NAMALWA (cell line): ENCODE results near the gene PROCA1.

Source experiments
- DNase-seq: peaks from one replicate; pipeline ENCODE4 v3.0.0-alpha.2; 2015; ENCODE audit warnings: low spot score

Gene PROCA1, protein sequence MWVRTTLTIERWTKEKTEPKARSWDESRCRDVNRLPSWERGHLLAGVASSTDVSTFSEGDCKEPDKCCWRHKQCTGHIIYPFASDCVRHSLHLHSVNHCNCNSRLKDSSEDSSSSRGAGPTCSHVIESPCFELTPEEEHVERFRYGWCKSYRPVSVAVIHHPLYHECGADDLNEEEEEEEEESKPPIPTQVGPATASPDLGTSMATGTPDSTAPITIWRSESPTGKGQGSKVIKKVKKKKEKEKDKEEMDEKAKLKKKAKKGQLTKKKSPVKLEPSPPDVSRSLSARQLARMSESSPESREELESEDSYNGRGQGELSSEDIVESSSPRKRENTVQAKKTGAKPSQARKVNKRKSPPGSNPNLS

DNA sequence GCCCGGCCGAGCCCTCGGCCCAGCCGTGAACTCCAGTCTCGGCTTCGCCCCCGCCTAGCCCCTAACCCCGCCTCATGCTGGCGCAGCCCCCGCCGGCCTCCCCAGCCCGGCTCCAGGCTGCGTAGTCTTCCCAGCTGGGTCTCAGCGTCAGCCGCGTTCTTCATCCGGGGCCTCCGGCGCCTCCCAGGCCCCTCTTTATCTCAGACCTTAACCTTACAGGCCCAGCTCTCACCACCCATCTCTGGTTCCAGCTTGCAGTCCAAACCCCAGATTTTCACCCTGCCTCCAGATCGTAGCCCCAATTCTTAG, at the start of gene PROCA1:
Gene PROCA1, minus strand, starts transcription at position 166 of the 309 bp plus-strand sequence. CDS start 228 bp downstream, outside the sequence.
- peak; percentile 77 for DNase-seq

DNA sequence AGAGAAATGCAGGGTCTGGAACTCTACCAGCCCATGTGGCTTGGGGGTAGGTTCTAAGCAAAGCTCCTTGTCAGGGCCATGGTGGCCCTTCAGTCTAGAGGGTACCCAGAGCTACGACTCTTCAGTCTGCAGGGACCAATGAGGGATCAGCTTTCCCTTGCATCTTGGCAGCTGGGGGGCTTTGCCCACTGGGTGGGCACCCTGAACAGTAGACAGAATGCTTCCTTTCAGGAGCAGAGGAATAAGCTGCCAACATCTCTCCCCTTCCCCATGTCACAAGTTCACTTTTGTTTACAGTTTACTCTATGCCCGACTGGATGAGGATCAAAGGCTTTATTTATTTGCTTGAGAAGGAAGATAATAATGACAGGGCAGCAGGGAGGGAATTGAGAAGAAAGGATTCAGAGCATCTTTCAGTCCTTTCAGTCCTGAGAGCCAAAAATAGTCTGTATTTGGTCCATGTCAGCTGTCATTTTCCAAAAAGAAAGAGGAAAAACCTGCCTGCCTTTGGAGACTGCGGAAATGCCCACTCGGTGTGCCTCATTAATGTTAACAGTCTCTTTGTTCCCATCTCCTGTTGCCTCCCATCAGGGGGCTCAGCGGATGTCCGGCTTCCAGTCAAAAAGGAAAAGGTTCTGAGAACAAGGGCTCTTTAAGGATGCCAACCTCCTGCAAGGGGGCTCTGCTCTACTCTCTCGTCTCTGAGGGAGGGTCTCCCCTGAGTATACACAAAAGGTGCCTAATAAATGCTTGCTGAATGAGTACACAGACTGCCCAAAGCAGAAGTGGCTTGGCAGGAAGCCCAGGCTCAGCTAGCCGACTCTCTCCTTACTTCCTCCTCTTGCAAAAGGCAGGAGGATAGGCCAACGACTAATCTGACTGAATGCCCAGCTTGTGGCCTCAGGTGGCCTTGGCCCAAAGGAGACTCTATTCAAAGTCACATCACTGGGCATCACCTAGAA, 49.2 kb upstream of the PROCA1 start:
- DNase-seq, result no peak

DNA sequence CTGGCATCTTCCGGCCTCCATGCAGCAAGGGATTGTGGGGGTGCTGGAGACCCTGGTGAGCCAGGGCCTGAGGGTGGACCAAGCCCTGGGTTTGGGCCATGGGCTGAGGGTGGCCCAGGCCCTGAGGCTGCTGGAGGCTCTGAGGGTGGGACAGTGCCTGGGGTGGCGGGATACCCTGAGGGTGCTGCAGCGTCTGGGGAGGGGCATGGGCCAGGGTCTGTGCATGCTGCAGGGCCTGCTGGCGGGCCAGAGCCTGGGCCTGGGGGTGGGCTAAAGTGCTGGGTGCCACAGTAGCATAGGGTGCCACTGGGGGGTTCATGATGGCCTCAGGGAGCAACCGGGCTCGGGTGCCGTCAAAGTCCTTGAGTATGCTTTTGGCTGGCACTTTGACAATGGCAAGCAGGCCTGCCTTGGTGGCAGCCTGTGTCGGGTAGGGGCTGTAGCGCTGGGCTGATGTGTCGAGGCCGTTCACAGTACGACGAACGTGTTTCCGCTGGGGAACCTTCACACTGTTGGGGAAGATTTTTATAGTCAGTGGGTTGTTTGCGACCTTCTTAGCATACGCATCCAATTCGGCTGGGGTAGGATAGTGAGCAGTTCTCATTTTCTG, 47.7 kb upstream of the PROCA1 start:
- DNase-seq, result no peak

DNA sequence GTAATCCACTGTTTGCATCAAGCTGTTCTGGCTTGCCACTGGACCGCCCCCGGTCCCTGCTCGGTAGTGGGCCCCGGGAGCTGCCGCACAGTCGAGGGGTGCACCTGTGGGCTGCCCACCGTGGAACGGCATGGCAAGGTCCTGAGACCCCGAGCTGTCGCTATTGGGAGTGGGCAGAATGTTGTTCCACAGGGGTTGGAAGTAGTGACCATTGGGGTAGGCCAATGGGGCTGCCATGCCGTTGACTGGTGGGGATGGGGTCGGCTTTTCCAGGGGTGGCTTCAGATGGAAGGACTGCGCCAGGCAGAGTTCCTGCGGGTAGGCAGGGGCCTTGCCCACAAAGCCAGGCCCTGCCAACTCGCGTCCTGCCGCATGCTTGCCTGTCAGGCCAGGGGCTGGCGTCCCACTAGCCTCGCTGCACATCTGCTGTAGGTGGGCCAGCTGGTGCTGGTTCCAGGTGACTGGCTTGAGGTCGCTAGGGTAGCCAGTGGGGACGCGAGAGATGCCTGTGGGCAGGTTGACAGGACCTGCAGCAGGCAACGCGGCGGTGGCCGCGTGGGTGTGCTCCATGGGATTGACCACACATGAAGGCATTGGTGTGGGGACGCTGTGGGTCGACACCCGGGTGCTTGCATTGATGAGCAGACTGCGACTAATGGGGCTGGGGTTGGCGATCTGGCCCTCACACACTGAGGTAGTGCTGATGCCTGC, 46.9 kb upstream of the PROCA1 start:
- no peak for DNase-seq

DNA sequence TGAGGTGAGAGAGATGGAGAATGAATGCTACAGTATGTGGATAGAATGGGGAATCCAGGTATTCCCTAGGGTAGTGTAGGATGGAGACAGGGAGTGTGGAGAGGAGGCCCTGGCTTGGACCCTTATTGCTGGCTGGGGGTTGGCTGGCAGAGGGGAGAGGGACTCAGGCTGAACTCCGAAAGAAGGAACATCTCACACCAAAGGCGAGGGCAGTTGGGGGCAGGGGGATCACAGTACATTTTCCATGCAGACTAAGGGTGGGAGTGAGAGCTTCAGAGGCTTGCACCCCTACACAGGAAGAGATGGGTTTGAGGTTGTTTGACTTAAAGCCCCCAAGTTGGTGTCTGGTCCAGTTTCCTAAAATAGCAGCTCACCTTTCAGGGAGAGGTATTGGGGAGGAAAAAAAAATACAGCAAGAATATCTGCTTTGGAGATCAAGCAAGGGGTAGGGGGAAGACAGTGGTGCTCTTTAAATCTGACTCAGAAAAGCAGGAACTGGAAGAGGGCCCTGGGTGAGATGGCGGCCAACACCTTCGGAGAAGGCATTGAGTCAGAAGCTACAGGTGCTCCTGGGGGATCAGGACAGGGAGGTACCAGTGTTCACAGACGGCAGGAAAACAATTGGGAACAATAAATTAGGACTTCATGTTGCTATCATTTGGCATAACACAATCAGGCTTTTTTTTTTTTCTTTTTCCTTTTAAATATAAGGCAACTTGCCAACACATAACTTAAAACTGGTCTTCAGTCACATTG, 44.5 kb upstream of the PROCA1 start:
- no peak for DNase-seq

DNA sequence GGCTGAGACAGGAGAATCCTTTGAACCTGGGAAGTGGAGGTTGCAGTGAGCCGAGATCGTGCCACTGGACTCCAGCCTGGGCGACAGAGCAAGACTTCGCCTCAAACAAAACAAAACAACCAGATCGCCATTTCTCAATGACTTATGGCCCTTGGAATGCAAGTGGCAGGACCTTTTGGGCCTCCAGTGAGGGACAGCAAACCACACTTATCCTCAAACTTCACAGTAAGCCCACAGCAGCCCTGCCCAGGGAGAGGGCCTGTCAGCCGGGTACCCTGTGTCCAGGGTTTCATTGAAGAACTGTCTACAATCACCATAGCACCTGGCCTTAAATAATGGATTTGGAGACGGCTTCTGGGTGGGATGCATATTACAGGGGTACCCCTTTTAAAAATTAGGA, 43.8 kb upstream of the PROCA1 start:
- no peak for DNase-seq

DNA sequence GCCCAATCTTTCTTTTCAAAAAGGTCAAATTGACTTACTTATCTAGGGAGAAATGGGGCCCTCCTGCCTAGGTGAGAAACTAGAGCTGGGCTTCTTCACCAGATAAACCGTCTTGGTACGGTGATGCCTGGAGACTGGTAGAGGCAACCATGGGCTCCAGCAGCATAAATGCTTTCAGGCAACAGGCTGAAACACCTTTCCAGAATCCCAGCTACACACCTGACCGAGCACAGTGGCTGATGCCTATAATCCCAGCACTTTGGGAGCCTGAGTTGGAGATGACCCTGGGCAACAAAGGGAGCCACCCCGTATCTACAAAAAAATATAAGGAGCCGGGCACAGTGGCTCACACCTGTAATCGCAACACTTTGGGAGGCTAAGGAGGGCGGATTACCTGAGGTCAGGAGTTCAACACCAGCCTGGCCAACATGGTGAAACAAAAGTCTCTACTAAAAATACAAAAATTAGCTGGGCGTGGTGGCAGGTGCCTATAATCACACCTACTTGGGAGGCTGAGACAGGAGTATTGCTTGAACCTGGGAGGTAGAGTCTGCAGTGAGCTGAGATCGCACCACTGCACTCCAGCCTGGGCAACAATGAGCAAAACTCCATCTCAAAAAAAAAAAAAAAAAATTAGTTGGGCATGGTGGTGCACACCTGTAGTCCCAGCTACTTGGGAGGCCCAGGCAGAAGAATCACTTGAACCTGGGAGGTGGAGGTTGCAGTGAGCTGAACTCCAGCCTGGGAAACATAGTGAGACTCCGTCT, 40.1 kb upstream of the PROCA1 start:
- DNase-seq, result no peak

DNA sequence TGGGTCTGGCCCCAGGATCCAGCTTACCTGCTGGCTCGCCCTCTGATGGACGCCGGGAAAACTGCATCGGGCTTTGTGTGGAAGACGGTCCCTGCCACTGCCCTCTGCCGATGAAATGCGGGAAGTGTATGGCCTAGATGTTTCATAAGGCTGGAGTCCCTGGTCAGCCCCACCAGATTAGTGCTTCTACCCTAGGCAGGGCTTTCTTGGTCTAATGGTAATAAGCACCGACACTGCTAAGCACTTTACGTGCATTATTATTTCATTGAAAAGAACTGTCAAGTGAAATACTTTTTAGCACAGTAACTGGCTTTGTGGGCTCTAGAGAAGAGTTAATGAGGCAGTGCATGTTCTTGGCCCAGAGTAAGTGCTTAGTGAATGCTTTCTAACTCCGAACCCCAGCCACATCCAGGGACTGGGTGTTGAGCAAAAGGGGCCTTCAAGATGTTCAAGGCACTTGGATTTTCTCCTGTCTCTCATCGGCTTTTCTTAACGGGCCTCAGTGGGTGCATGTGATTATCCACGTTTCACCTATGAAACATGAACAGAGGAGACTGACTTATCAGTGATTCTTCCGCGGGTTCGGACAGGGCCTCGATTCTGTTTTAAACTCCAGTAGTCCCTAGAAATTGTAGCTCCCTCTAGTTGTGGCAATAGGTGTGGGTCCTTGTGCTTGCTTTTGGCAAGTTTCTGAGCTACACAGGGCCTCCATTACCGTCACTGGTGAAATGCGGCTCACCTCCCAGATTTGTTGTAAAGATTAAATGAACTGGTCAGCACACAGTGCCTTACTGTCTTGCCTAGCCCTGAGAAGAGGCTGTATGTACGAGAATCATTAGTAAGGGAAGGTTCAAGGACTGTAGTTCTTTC, 38.7 kb upstream of the PROCA1 start:
- DNase-seq, result peak; percentile 94

DNA sequence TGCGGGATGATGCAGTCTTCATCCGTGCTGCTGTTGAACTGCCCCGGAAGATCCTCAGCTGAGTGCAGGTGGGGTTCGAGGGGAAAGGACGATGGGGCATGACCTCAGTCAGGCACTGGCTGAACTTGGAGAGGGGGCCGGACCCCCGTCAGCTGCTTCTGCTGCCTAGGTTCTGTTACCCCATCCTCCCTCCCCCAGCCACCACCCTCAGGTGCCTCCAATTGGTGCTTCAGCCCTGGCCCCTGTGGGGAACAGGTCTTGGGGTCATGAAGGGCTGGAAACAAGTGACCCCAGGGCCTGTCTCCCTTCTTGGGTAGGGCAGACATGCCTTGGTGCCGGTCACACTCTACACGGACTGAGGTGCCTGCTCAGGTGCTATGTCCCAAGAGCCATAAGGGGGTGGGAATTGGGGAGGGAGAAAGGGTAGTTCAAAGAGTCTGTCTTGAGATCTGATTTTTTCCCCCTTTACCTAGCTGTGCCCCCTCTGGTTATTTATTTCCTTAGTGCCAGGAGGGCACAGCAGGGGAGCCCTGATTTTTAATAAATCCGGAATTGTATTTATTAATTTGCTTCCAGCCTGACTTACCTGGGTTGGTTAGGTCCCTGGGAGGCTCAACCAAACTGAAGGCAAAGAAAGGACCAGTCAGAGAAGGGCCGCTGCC, 38.0 kb upstream of the PROCA1 start:
- no peak for DNase-seq

DNA sequence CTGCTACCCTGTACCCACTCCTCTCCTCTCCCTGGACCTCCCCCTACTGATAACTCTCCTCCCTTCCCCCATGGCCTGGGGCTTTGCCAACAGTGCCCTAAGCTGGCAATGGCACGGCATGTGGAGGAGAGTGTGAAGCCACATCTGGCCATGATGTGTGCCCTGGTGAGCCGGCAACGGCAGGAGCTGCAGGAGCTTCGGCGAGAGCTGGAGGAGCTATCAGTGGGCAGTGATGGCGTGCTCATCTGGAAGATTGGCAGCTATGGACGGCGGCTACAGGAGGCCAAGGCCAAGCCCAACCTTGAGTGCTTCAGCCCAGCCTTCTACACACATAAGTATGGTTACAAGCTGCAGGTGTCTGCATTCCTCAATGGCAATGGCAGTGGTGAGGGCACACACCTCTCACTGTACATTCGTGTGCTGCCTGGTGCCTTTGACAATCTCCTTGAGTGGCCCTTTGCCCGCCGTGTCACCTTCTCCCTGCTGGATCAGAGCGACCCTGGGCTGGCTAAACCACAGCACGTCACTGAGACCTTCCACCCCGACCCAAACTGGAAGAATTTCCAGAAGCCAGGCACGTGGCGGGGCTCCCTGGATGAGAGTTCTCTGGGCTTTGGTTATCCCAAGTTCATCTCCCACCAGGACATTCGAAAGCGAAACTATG, 37.3 kb upstream of the PROCA1 start:
- no peak for DNase-seq

DNA sequence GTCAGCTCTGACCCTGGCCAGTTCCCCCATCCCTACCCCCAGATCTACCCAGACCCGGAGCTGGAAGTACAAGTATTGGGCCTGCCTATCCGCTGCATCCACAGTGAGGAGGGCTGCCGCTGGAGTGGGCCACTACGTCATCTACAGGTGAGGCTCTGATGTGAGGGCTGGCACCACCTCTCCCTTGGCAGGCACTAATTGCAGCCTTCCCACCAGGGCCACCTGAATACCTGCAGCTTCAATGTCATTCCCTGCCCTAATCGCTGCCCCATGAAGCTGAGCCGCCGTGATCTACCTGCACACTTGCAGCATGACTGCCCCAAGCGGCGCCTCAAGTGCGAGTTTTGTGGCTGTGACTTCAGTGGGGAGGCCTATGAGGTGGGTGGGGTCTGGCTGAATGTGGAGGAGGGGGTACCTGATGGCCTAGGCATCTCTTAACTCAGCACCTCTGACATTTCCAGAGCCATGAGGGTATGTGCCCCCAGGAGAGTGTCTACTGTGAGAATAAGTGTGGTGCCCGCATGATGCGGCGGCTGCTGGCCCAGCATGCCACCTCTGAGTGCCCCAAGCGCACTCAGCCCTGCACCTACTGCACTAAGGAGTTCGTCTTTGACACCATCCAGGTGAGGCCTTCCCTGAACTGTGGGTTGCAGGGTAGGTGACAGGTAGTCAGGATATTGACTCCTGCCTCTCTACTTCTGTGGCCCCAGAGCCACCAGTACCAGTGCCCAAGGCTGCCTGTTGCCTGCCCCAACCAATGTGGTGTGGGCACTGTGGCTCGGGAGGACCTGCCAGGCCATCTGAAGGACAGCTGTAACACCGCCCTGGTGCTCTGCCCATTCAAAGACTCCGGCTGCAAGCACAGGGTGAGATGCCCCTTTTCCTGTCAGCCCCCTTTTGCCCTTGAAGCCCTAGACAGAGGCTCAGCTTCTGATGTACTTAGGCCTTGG, 36.4 kb upstream of the PROCA1 start:
- no peak for DNase-seq

DNA sequence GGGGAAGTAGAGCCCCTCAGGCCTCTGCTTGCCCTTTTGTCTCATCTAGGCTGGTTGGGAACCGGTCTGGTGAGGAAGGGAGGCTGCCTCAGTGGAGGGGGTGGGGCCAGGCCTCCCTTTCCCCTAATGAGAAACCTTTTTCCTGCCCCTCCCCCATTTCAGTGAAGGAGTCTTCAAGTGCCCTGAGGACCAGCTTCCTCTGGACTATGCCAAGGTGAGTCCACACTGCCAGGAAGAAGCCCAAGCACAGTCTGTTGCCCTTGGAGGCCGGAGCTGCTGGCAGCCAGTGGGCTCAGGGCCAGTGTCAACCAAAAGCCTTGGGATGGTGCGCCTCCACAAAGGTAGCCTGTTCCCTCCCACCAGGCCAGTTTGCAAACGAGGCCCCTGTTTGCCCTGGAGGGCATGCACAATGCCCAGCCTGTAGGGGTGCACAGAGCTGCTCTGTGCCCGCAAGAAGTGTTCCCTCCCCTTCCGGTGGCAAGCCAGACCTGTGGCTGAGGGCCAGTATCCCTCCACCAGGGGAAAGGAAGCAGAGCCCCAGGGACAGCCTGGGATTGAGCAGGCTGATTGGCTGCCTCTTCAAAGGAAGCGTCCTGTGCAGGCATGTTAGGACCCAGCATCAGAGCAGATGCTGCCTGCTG, 35.5 kb upstream of the PROCA1 start:
- no peak for DNase-seq

DNA sequence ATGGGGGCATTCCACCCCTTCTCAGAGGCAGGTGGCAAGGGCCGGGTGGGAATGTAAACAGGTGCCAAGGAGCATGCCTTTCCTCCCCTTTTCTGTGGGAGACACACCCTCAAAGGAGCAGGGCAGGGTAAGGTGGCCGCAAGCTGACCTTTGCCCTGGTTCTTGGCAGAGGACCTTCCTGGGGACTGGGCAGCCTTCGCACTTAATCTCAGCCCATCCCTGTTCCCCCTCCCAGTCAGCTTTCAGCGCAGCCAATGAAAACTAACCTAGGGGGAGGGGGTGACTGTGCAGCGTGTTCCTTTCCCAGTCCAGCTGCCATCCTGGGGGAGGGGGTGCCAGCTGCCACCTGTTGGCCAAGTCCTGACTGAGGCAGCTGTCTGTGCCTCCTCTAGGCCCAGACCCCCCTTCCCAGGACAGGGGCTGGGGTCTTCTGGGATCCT, 34.9 kb upstream of the PROCA1 start:
- no peak for DNase-seq

DNA sequence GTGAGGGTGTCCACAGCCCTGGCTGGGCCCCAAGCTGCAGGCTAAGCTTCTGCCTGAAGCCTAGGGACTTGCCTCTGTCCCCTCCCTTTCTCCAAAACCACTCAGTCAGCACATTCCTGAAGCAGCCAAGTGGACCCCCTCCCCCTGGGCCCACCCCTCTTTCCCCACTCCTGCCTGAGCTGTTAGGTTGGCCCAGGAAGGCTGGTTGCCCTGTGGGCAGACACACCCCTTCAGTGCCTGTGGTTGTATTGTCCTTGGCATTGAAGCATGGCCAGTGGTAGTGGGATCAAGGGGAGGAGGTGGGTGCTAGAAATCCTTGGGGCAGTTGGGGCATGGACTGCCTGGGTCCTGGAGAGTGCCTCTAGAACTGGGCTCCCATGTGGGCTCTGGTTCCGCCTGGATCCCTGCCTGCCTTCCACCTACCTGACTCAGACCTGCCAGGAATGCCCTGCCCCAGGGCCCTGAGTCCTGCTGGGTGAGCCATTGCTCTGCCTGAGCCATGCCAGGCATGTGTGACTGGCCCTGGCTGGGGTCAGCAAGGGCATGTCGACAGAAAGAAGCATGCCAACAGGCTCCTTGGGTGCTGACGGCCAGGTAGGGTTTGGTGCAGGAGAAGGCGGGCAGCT, 34.2 kb upstream of the PROCA1 start:
- DNase-seq, result no peak

DNA sequence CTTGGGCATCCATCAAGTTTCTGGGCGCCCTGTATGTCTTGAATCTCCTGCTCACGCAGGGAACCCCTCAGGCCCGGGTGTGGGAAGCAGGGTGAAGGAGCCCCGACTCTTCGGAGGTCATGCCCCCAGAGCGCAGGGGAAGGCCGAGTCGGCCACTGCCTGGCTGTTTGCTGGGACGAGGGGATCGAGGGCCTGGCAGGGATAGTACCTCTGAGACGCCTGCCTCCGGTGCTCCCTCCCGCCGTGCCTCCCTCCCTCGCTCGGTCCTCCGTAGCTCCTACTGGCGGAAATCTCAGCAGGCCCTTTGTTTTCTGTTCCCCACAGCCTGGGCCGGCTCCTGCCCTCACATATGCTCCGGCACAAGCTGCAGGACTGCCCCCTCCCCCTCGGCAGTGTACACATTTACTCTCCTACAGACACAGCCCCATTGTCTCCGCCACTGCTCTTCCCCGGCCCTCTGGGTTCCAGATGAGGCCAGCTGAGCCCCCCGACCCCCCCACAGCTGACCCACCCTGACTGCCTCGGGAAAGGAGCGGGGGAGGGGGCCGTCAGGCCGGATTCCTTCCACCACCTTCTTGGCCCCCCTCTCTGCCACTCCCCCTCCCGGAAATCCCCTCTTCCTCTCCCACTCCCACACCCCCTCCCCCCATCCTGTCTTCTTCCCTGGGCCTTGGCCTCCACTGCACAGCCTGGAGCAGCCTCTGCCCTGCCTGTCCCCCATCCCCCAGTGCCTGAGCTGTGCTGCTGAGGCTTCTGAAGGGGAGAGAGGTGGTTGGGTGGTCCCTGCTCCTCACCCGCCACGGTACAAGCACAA, 33.5 kb upstream of the PROCA1 start:
- peak; percentile 56 for DNase-seq
